22Rv1 (cell line): Measurements from ENCODE around the gene CHEK2.
A peak's percentile ranks its signal among the peaks of the same experiment; 100 is the strongest.
"Not testable (repeated sequence)": the region's sequence is repeated elsewhere in the genome, so short reads cannot be mapped to it uniquely, and the experiment has no call there.

Experiments
- H3K27ac ChIP-seq: fragments of 450-650 bp; 2 replicates; pipeline ENCODE4 v1.5.1; 2017
- CTCF ChIP-seq: fragments of 450-650 bp; IDR thresholded peaks from 2 replicates; pipeline ENCODE4 v1.5.1; 2017; ENCODE audit warnings: mild to moderate bottlenecking
- ZFX ChIP-seq: fragments of 450-650 bp; IDR thresholded peaks from 2 replicates; pipeline ENCODE4 v1.6.1; 2017; ENCODE audit warnings: antibody characterized with exemption, borderline replicate concordance

CHEK2 gene

GRCh38 chr22:28761449-28761755, 19.8 kb upstream of the CHEK2 start:
- TF ChIP-seq CTCF, result no peak
- TF ChIP-seq ZFX, result no peak
- no peak overlapping the region for H3K27ac ChIP-seq

- peak overlapping the region; percentile 26; the same call in 1 of the 2 replicates for H3K27ac ChIP-seq
- no peak for TF ChIP-seq ZFX
- TF ChIP-seq CTCF, result no peak
These were observed 18.4 kb upstream of the CHEK2 start for GRCh38 chr22:28759861-28760560.

GRCh38 chr22:28754512-28754911, 12.9 kb upstream of the CHEK2 start:
- H3K27ac ChIP-seq, result not testable (repeated sequence)

- H3K27ac ChIP-seq, result no peak overlapping the region
- TF ChIP-seq ZFX, result no peak
- no peak for TF ChIP-seq CTCF
These were observed 8.9 kb upstream of the CHEK2 start for GRCh38 chr22:28750471-28750881.

DNA sequence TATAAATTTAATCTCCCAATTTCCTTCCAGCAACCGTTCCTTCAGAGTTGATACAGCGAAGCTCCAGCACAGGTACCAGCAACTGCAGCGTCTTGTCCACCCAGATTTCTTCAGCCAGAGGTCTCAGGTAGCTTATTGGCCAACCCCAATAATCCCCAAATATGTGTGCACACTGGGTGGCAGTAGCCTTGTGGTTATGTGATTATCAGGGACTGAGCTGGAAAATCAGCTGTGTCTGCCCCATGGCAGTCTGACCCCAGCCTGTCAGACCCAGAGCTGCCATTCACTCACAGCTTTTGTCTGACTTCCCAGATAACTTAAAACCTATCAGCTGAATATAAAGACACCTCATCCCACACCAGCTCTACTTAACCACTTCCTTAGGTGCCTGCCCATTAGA, 2.2 kb upstream of the CHEK2 start:
- H3K27ac ChIP-seq, result no peak overlapping the region
- no peak for TF ChIP-seq ZFX
- no peak for TF ChIP-seq CTCF

DNA sequence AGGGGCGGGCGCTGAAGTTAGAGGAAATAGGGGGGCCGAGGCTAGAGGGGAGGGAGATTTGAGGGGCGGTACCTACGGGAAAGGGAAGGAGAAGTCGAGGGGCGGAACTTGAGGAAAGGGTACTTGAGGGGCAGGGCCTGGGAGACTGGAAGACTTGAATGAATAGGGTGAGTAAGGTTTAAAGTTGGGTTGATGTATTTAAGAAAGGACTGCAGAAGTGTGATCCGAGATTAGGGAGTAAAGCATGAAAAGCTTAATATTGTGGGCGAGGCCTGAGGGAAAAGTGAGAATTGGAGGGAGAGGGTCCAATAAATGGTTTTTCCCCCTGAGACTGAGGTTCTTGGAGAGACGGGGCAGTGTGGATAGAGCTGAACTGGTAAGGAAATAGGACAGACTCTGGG, 942 bp upstream of the CHEK2 start:
- peak overlapping the region; percentile 91 for H3K27ac ChIP-seq

GRCh38 chr22:28741200-28741784, 328 bp downstream of the CHEK2 start:
- peak overlapping the region; percentile 91 for H3K27ac ChIP-seq
- no peak for TF ChIP-seq CTCF

More for the DNA sequence above, 942 bp upstream of the CHEK2 start:
- TF ChIP-seq ZFX (no peak), CTCF (no peak)

DNA sequence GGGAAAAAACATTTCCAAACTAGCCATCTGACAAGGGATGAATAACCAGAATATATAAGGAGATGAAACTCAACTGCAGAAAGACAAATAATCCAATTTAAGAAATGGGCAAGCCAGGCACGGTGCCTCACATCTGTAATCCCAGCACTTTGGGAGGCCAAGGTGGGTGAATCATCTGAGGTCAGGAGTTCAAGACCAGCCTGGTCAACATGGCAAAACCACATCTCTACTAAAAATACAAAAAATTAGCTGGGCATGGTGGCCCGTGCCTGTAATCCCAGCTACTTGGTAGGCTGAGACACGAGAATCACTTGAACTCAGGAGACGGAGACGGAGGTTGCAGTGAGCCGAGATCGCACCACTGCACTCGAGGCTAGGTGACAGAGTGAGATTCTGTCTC, 2.7 kb downstream of the CHEK2 start:
- H3K27ac ChIP-seq, result not testable (repeated sequence)
